GM15510 (cell line): ENCODE measurements around the gene OLFM1.

Experiments
- POLR2A ChIP-seq: IDR thresholded peaks from 3 replicates; pipeline ENCODE4 v1.6.1; 2011; ENCODE audit warnings: borderline replicate concordance; ENCODE audit not compliant: insufficient read length; ENCODE audit errors: extremely low read depth

Gene OLFM1

DNA sequence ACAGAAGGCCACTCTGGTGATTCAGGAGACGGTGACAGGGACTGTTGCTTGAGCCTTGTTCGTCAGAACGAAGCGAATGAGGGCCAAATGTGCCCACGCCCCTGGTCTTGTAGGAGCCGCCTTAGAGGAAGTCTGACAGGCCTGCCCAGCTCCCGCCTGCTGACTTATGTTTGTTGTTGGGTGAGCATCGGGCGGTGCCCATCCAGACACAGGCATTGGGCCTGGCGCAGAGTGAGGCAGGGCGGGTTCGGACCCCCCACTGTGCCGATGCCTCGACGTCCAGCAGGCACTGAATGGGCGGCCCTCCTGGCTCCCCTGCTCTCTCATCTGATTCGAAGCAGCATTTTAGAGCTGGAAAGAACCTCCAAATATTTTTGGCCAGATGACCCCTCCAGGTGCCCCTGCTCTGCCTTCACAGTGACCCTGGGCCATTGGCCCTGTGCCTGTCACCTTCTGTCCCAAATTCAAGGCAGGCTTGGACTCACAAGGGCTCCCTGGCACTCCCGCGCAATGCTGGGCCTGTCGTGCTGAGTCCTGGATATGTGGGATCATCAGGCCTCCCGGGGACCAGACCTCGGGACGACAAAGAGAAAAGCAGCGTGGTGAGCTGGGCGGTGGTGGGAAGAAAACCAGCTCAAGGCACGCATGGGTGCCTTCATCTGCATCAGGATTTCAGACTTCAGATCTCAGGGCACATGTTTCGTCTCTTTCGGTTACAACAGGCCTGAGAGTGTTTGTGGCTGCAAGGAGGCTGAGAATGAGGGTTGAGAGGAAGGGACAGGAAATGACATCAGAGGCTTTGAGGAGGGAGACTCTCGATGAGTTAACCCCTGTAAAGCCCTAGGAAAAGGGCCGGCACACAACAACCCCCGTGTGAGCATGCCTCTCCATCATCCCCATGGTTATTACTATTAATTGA, 37.1 kb upstream of the OLFM1 start:
- no peak for TF ChIP-seq POLR2A

- no peak for TF ChIP-seq POLR2A
These were observed 36.0 kb upstream of the OLFM1 start for GRCh38 chr9:135051316-135052038.

DNA sequence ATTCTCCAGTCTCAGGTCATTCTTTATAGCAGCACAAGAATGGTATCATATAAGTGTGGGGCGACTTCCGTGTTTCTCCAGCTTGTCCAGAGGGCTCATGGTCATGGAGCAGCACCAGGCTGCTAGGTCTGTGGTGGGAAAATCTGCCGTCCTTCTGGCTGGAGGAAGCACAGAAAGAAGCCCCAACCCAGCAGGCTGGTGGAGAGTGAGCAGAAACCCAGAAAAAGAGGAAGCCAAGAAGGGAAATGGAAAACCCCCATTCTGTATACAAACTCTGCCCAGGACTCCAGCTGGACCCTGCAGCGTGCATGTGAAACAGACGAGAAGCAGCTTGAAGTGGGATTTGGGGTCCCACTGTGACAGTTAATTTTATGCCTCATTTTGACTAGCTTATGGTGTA, 34.3 kb upstream of the OLFM1 start:
- TF ChIP-seq POLR2A = no peak

- no peak for TF ChIP-seq POLR2A
These were observed 32.3 kb upstream of the OLFM1 start for GRCh38 chr9:135055181-135055580.

- TF ChIP-seq POLR2A = no peak
These were observed 30.9 kb upstream of the OLFM1 start for GRCh38 chr9:135056541-135056940.

- no peak for TF ChIP-seq POLR2A
These were observed 26.9 kb upstream of the OLFM1 start for GRCh38 chr9:135060461-135061116.

GRCh38 chr9:135061441-135061840, 26.0 kb upstream of the OLFM1 start:
- no peak for TF ChIP-seq POLR2A

DNA sequence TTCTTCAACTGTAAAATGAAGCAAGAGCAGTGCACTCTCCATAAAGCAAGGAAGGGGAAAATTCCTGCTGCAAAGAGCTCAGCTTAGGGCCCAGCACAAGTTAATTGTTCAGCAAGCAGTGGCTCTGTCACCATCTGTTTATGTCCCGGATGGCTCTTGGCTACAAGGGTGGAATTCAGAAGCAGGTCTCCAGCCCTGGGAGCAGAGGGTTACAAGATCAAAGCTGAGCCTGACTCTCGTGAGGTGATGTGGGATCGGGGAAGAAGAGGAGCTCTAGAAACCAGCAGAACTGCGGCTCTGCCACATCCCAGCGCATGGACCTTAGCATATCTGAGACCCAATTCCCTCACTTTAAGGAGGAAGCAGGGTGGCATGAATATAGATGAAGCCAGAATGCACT, 25.2 kb upstream of the OLFM1 start:
- no peak for TF ChIP-seq POLR2A

DNA sequence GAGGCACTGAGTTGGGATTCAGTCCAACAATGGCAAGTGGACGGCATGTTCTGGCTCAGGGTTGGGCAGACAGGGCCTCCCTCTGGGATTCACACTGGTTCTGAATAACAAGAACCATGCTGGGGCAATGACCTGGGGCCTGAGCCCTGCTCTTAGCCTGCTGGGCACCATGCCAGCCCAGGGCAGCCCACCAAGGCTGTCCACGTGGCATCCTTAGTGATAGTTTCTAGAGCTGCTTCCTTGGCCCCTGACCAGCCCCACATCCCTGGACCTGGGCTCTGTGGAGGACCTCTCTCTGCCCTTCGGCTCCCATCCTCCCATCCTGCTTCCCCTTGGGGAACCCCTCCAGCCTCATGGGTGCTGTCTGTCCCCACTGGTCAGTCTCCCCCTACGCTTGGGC, 22.3 kb upstream of the OLFM1 start:
- no peak for TF ChIP-seq POLR2A

DNA sequence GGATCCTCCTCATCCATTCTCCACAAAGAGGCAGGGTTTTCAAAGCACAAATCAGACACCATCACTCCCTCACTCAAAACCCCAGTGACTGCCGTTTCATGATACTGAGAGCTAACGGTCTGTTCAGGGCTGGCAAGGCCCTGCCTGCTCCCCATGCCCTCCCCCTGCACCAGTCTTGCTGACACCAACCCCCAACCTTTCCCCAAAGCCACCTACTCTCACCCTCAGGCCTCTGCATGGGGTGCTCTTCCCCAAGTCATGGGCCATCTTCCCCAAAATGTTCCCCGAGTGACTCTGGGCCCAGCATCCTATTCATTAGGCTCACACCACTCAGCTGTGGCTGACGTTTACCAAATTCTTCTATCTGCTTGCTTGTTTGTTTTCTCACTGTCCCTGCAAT, 21.7 kb upstream of the OLFM1 start:
- TF ChIP-seq POLR2A = no peak

DNA sequence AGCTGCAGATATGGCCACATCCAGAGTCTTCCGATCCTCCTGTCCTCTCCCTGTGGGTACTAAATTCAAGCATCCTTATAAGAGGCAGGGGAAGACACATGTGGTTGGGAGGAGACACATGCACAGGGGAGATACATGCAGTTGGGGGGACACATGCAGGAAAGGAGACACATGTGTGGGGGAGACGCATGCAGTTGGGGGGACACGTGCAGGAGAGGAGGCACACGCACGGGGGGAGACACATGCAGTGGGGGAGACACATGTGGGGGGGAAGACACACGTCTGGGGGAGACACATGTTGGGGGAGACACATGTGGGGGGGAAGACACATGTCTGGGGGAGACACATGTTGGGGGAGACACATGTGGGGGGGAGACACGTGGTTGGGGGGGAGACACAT, 21.2 kb upstream of the OLFM1 start:
- TF ChIP-seq POLR2A = no peak

GRCh38 chr9:135067096-135067710, 20.3 kb upstream of the OLFM1 start:
- TF ChIP-seq POLR2A = no peak

GRCh38 chr9:135068776-135069415, 18.6 kb upstream of the OLFM1 start:
- TF ChIP-seq POLR2A = no peak

DNA sequence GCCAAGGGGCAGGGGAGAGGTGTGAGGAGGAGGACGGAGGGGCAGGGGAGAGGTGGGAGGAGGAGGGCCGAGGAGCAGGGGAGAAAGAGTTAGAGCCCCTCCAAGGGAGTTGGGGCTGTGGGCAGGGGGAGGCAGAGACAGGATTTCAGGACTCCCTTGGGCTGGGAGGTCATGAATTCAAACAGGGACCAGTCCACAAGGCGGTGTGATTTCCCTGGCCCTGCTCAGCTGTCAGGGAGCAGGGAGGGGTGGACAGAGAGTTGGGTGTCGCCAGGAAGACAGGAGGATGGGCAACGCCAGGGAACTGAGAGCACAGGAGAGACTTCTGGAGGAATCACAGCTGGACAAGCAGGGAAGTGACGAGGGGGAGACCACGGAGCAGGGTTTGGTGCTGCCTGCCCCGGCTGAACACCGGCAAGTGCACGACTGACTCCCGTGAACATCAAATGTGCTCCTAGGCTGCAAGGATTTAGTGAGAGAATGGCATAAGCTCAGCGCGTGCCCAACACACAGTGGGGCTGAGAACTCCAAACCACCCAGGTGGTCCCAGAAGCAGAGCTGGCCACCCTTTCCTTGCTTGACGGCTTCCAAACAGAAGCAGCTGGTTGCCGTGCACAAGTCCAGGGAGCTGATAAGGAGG, 17.8 kb upstream of the OLFM1 start:
- no peak for TF ChIP-seq POLR2A
